IPS-15b (cell line): ENCODE data around the gene E4F1.

Experiments used
- H3K27me3 ChIP-seq: one replicate; pipeline ENCODE4 v1.6.1; 2013; ENCODE audit warnings: low read length; ENCODE audit not compliant: control insufficient read depth, insufficient read depth
- H3K36me3 ChIP-seq: one replicate; pipeline ENCODE4 v1.6.1; 2013; ENCODE audit warnings: low read length; ENCODE audit not compliant: control insufficient read depth, insufficient read depth
- H3K4me1 ChIP-seq: one replicate; pipeline ENCODE4 v1.6.1; 2013; ENCODE audit warnings: mild to moderate bottlenecking, low read length; ENCODE audit not compliant: control insufficient read depth, insufficient read depth
- H3K4me3 ChIP-seq: one replicate; pipeline ENCODE4 v1.5.1; 2013; ENCODE audit warnings: low read depth, low read length
- H3K9ac ChIP-seq: one replicate; pipeline ENCODE4 v1.6.1; 2013; ENCODE audit warnings: low read depth, mild to moderate bottlenecking, low read length
- H3K9me3 ChIP-seq: one replicate; pipeline ENCODE4 v1.6.1; 2013; ENCODE audit warnings: mild to moderate bottlenecking, low read length; ENCODE audit not compliant: control insufficient read depth, insufficient read depth

The E4F1 gene

GRCh38 chr16:2223221-2223941, at the start of gene E4F1:
Gene E4F1, plus strand, starts transcription at chr16:2223591. Its CDS starts 23 bp downstream, at chr16:2223614.
- no peaks in the 10 kb centered on the region for H3K27me3 ChIP-seq
- peak within 1 kb of the TSS; percentile 87 for H3K9ac ChIP-seq
- H3K4me1 ChIP-seq: no peaks in the 10 kb centered on the region
- H3K36me3 ChIP-seq: peaks cover 8% of the 10 kb centered on the region
- no peaks in the 10 kb centered on the region for H3K9me3 ChIP-seq
- H3K4me3 ChIP-seq: peak within 1 kb of the TSS; percentile 87

GRCh38 chr16:2173916-2174315, 49.5 kb upstream of the E4F1 start:
- no peaks in the 10 kb centered on the region for H3K4me1 ChIP-seq
- no peak overlapping the region for H3K4me3 ChIP-seq
- no peaks in the 10 kb centered on the region for H3K9me3 ChIP-seq
- peaks cover 56% of the 10 kb centered on the region for H3K36me3 ChIP-seq
- no peak overlapping the region for H3K9ac ChIP-seq
- no peaks in the 10 kb centered on the region for H3K27me3 ChIP-seq

- peaks cover 52% of the 10 kb centered on the region for H3K36me3 ChIP-seq
- H3K27me3 ChIP-seq: no peaks in the 10 kb centered on the region
- H3K9ac ChIP-seq: no peak overlapping the region
- no peak overlapping the region for H3K4me3 ChIP-seq
- no peaks in the 10 kb centered on the region for H3K9me3 ChIP-seq
- H3K4me1 ChIP-seq: no peaks in the 10 kb centered on the region
These were observed 48.8 kb upstream of the E4F1 start for GRCh38 chr16:2174396-2175131.

GRCh38 chr16:2175454-2175853, 47.9 kb upstream of the E4F1 start:
- Histone ChIP-seq H3K27me3 (no peaks in the 10 kb centered on the region), H3K36me3 (peaks cover 47% of the 10 kb centered on the region), H3K4me3 (no peak overlapping the region), H3K9me3 (no peaks in the 10 kb centered on the region), H3K9ac (no peak overlapping the region), H3K4me1 (no peaks in the 10 kb centered on the region)

- H3K9me3 ChIP-seq: no peaks in the 10 kb centered on the region
- H3K4me1 ChIP-seq: no peaks in the 10 kb centered on the region
- peaks cover 46% of the 10 kb centered on the region for H3K36me3 ChIP-seq
- H3K4me3 ChIP-seq: no peak overlapping the region
- no peak overlapping the region for H3K9ac ChIP-seq
- H3K27me3 ChIP-seq: no peaks in the 10 kb centered on the region
These were observed 47.3 kb upstream of the E4F1 start for GRCh38 chr16:2176047-2176446.

- Histone ChIP-seq H3K36me3 (peaks cover 36% of the 10 kb centered on the region), H3K4me1 (no peaks in the 10 kb centered on the region), H3K27me3 (no peaks in the 10 kb centered on the region), H3K4me3 (no peak overlapping the region), H3K9me3 (no peaks in the 10 kb centered on the region), H3K9ac (no peak overlapping the region)
These were observed 46.3 kb upstream of the E4F1 start for GRCh38 chr16:2177101-2177500.

- Histone ChIP-seq H3K36me3 (peaks cover 36% of the 10 kb centered on the region), H3K4me3 (no peak overlapping the region), H3K9ac (no peak overlapping the region), H3K9me3 (no peaks in the 10 kb centered on the region), H3K4me1 (no peaks in the 10 kb centered on the region), H3K27me3 (no peaks in the 10 kb centered on the region)
These were observed 45.8 kb upstream of the E4F1 start for GRCh38 chr16:2177561-2177960.

- Histone ChIP-seq H3K9ac (no peak overlapping the region), H3K4me1 (no peaks in the 10 kb centered on the region), H3K27me3 (no peaks in the 10 kb centered on the region), H3K36me3 (peaks cover 34% of the 10 kb centered on the region), H3K9me3 (no peaks in the 10 kb centered on the region), H3K4me3 (no peak overlapping the region)
These were observed 44.9 kb upstream of the E4F1 start for GRCh38 chr16:2178321-2179106.

- Histone ChIP-seq H3K4me3 (no peak overlapping the region), H3K36me3 (peaks cover 31% of the 10 kb centered on the region)
These were observed 44.3 kb upstream of the E4F1 start for GRCh38 chr16:2179107-2179501.

GRCh38 chr16:2179576-2179975, 43.8 kb upstream of the E4F1 start:
- Histone ChIP-seq H3K36me3 (peaks cover 26% of the 10 kb centered on the region), H3K4me3 (no peak overlapping the region), H3K27me3 (no peaks in the 10 kb centered on the region), H3K4me1 (no peaks in the 10 kb centered on the region), H3K9ac (no peak overlapping the region), H3K9me3 (no peaks in the 10 kb centered on the region)

More at GRCh38 chr16:2179107-2179501, 44.3 kb upstream of the E4F1 start:
- H3K27me3 ChIP-seq: no peaks in the 10 kb centered on the region
- H3K4me1 ChIP-seq: no peaks in the 10 kb centered on the region
- no peak overlapping the region for H3K9ac ChIP-seq
- no peaks in the 10 kb centered on the region for H3K9me3 ChIP-seq

- no peaks in the 10 kb centered on the region for H3K9me3 ChIP-seq
- no peak overlapping the region for H3K4me3 ChIP-seq
- no peaks in the 10 kb centered on the region for H3K4me1 ChIP-seq
- H3K36me3 ChIP-seq: peaks cover 19% of the 10 kb centered on the region
- no peaks in the 10 kb centered on the region for H3K27me3 ChIP-seq
- no peak overlapping the region for H3K9ac ChIP-seq
These were observed 42.9 kb upstream of the E4F1 start for GRCh38 chr16:2180461-2180860.
